Right atrium auricular region (tissue), 2 donors: Measurements from ENCODE around the gene DUS3L. TPM values are rescaled to one million over a fixed set of nuclear protein-coding genes. Genes with fewer than 3 reads are reported as not detected.

ENCODE experiments used
- DNase-seq: peaks from one replicate; pipeline ENCODE4 v3.0.0-alpha.2; 2019; ENCODE audit warnings: low spot score
- H3K27ac ChIP-seq, 2 donors: fragments of 200-600 bp; sonication (generic); 1 replicate in 1 of 2; 2 replicates in 1 of 2; pipeline ENCODE4 v1.5.1; 2016 to 2019
- H3K27me3 ChIP-seq, 2 donors: fragments of 200-600 bp; sonication (generic); one replicate each; pipeline versions ENCODE4 v1.5.1 to v1.6.0; 2017 to 2019
- H3K36me3 ChIP-seq: fragments of 200-600 bp; sonication (generic); one replicate; pipeline ENCODE4 v1.5.1; 2016
- H3K4me1 ChIP-seq, 2 donors: fragments of 200-600 bp; sonication (generic); one replicate each; pipeline versions ENCODE4 v1.5.1 to v1.6.0; 2017 to 2019
- H3K4me3 ChIP-seq, 2 donors: fragments of 200-600 bp; sonication (generic); 1 replicate in 1 of 2; 2 replicates in 1 of 2; pipeline ENCODE4 v1.5.1; 2017 to 2019; ENCODE audit warnings: mild to moderate bottlenecking in 1 of 2, moderate library complexity in 1 of 2
- H3K9me3 ChIP-seq, 2 donors: fragments of 200-600 bp; sonication (generic); one replicate each; pipeline ENCODE4 v1.5.1; 2019
- CTCF ChIP-seq, 2 donors: fragments of 200-600 bp; sonication (generic); IDR thresholded peaks; one replicate each; pipeline ENCODE4 v1.5.1; 2019; ENCODE audit warnings: antibody characterized with exemption in 2 of 2
- total RNA-seq, 2 donors: library from RNA; depleted of rRNA; stranded (reverse); fragments of >200 nt; gene quantifications; one replicate each; pipeline ENCODE4 v1.1.0, GENCODE V29; 2016

DUS3L gene
- total RNA-seq, 2 donors from 2014 or later = 12.1 to 24.8 TPM

- no peaks in the 10 kb centered on the region for H3K27me3 ChIP-seq
These were observed 41.7 kb upstream of the DUS3L start for GRCh38 chr19:5832527-5833216.

GRCh38 chr19:5832061-5832460, 41.1 kb upstream of the DUS3L start:
- no peak overlapping the region for H3K27ac ChIP-seq
- TF ChIP-seq CTCF (IDR thresholded peaks at IDR 0.05) = no peak
- peaks cover 0 to 21% of the 10 kb centered on the region in 2 donors for H3K4me1 ChIP-seq
- H3K36me3 ChIP-seq = no peaks in the 10 kb centered on the region
- no peaks in the 10 kb centered on the region for H3K27me3 ChIP-seq
- DNase-seq = no peak
- H3K4me3 ChIP-seq = no peak overlapping the region
- no peaks in the 10 kb centered on the region for H3K9me3 ChIP-seq

More at GRCh38 chr19:5832527-5833216, 41.7 kb upstream of the DUS3L start:
- DNase-seq = no peak
- Histone ChIP-seq H3K36me3 (no peaks in the 10 kb centered on the region), H3K4me1 (peaks cover 0 to 16% of the 10 kb centered on the region in 2 donors), H3K27ac (no peak overlapping the region), H3K9me3 (no peaks in the 10 kb centered on the region), H3K4me3 (no peak overlapping the region)
- no peak for TF ChIP-seq CTCF (IDR thresholded peaks at IDR 0.05)

- Histone ChIP-seq H3K9me3 (no peaks in the 10 kb centered on the region), H3K4me3 (no peak overlapping the region), H3K4me1 (peaks cover 0 to 24% of the 10 kb centered on the region in 2 donors), H3K27me3 (no peaks in the 10 kb centered on the region), H3K27ac (no peak overlapping the region), H3K36me3 (no peaks in the 10 kb centered on the region)
- DNase-seq = no peak
- no peak for TF ChIP-seq CTCF (IDR thresholded peaks at IDR 0.05)
These were observed 40.2 kb upstream of the DUS3L start for GRCh38 chr19:5831159-5831558.

- peak overlapping the region in 1 of 2 donors; percentile 51 for H3K4me3 ChIP-seq
- no peaks in the 10 kb centered on the region for H3K27me3 ChIP-seq
- no peaks in the 10 kb centered on the region for H3K36me3 ChIP-seq
- no peak for TF ChIP-seq CTCF (IDR thresholded peaks at IDR 0.05)
- peak overlapping the region; percentile 86 to 96 for H3K27ac ChIP-seq
- H3K4me1 ChIP-seq = peaks cover 0 to 24% of the 10 kb centered on the region in 2 donors
- no peaks in the 10 kb centered on the region for H3K9me3 ChIP-seq
- DNase-seq = no peak
These were observed 38.8 kb upstream of the DUS3L start for GRCh38 chr19:5829567-5830310.

GRCh38 chr19:5828661-5829566, 38.0 kb upstream of the DUS3L start:
- no peaks in the 10 kb centered on the region for H3K36me3 ChIP-seq
- H3K4me3 ChIP-seq = peak overlapping the region; percentile 38 to 51
- H3K4me1 ChIP-seq = peaks cover 0 to 24% of the 10 kb centered on the region in 2 donors
- H3K27ac ChIP-seq = peak overlapping the region; percentile 86 to 96
- TF ChIP-seq CTCF (IDR thresholded peaks at IDR 0.05) = peak in 1 of 2 donors; percentile 39
- no peaks in the 10 kb centered on the region for H3K9me3 ChIP-seq
- no peaks in the 10 kb centered on the region for H3K27me3 ChIP-seq
- no peak for DNase-seq
